ENCODE data around the gene NBPF1. TPM values are rescaled to one million over a fixed set of nuclear protein-coding genes. Genes with fewer than 3 reads are reported as not detected.
"Not testable (repeated sequence)": the region's sequence is repeated elsewhere in the genome, so short reads cannot be mapped to it uniquely, and the experiment has no call there.

The NBPF1 gene
- 10 to 100 TPM in 4 of 6 donors, 1 to 10 TPM in 2; 7.1 to 17.3 (median 13.8) TPM for polyA plus RNA-seq (ENCODE audit: low read depth in 6 of 6)

DNA sequence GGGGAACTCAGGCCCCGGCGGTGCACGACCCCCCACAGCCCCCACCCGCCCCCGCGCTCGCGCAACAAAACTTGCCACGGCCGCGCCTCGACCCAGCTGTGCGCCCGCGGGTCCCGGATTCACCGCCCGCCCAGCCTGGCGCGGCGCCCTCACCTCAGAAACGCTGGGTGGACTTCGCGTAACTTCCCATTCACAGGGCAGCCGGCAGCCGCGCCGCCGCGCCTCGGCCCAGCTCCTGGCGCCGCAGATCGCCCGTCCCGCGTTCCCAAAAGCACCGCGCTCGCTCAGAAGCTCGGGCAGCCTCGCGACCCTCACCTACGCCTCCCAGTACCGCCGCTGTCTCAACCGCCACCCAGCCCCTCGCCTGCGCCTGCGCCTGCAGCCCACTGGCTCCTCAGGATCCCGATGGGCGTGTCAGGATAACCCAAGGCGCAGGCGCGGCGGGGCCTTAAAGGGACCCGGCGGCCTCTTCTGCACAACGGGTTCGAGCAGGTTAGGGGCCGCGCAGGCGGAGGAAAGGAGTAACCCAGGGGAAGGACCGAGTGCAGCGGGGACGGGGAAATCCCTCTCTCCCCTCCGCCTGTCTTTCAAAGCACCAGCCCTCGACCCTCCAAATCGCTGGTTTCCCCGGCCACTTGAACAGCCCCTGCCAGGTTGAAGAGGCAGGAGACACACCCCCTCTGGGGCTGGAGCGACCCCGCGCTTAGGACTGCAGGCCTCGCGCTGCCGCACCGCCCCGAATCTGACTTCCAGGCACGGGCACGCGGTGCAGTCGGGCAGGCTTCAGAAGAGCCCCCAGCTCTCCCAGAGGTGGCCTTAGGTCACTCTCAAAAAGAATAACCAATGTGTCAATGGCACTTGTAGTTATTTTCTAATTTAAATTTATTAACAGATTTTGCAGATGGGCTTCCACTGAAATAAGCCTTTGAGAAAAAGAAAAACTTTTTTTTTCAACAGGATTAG is at the start of gene NBPF1:
TSS of gene NBPF1 (minus strand) at position 380 of the 963 bp plus-strand sequence.
- H3K4me1 Mint-ChIP-seq: no peaks in the 10 kb centered on the region
- no peaks in the 10 kb centered on the region for H3K9me3 Mint-ChIP-seq
- H3K27ac Mint-ChIP-seq: no peak within 1 kb of the TSS
- peak; percentile 86 for DNase-seq
- no peaks in the 10 kb centered on the region for H3K27me3 Mint-ChIP-seq
- no peak within 1 kb of the TSS for H3K4me3 Mint-ChIP-seq
- H3K36me3 Mint-ChIP-seq: no peaks in the 10 kb centered on the region
- ATAC-seq (ENCODE audit: low read depth in 2 of 2): peak; percentile 85 to 87

DNA sequence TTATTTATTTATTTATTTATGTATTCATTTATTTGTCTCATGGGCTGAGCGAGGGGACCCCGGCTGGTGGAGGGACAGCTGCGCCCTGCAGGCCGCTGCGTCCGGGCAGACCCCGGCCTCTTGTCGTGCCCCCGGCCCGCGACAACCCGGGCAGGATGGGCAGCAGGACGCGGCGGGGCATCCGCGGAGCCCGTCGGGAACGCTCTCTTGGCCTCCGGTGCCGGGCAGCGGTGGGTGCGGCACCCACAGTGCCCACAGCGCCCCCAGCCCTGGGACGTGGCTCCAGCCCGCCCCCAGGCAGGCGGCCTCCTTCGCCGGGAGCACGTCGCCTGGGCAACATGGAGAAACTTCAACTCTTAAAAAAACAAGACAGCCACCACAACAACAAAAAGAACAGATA is 44.9 kb upstream of the NBPF1 start:
- H3K36me3 Mint-ChIP-seq; H3K9me3 Mint-ChIP-seq; ATAC-seq (ENCODE audit: low read depth in 2 of 2); DNase-seq; H3K27ac Mint-ChIP-seq; H3K4me3 Mint-ChIP-seq; H3K27me3 Mint-ChIP-seq; H3K4me1 Mint-ChIP-seq: not testable (repeated sequence)

DNA sequence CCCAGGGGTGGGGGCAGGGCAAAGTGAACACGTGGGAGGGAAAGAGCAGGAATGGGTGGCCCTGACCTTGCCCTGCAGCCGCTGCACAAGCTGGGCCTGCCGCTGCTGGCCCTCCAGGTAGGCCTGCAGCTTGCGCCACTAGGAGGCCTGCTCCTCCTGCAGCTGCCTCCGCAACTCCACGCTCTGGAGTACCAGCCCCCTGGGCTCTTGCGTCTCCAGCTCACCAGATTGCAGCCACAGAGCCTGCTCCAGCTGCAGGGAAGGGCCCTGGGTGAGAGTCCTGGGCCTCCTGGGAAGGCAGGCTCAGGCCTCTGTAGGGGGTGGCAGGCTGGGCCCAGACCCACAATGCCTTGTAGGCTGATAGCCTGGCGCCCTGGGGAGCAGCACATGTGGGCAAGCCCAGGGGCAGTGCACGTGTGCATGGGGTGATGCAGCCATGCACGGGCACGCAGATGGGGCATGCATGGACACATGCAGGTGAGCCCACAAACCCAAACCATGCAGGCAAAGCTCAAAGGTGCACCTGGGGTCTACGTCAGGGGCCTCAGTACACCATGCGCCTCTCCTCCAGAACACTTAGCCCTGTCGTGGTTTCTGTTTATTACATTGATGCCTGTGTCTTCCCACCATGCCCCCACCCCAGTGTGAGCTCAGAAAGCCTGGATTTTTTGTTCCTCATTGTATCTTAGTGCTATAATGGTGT is 43.8 kb upstream of the NBPF1 start:
- not testable (repeated sequence) for H3K27me3 Mint-ChIP-seq; DNase-seq; H3K4me1 Mint-ChIP-seq; H3K9me3 Mint-ChIP-seq; H3K27ac Mint-ChIP-seq; H3K4me3 Mint-ChIP-seq; ATAC-seq (ENCODE audit: low read depth in 2 of 2); H3K36me3 Mint-ChIP-seq

DNA sequence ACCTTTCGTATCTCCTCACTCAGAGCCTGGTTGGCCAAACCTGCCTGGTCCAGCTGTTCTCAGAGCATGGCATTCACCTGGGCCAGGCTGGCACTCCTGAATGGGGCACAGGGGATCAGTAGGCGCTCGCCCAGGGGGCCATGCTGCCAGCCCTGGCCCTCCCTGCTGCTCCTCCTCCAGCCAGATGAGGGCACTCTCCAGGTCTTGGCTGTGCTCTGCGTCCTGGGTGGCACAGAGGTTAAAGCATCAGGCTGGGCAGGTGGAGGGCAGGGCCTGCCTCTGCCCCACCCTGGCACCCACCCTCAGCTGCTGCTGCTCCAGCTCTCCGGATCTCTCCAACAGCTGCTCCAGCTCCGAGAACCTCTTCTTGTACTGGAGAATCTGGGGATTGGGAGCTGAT is 43.2 kb upstream of the NBPF1 start:
- not testable (repeated sequence) for H3K9me3 Mint-ChIP-seq, H3K4me1 Mint-ChIP-seq, DNase-seq, H3K36me3 Mint-ChIP-seq, H3K27ac Mint-ChIP-seq, H3K4me3 Mint-ChIP-seq, H3K27me3 Mint-ChIP-seq
- peak; percentile 65 to 74 for ATAC-seq (ENCODE audit: low read depth in 2 of 2)

DNA sequence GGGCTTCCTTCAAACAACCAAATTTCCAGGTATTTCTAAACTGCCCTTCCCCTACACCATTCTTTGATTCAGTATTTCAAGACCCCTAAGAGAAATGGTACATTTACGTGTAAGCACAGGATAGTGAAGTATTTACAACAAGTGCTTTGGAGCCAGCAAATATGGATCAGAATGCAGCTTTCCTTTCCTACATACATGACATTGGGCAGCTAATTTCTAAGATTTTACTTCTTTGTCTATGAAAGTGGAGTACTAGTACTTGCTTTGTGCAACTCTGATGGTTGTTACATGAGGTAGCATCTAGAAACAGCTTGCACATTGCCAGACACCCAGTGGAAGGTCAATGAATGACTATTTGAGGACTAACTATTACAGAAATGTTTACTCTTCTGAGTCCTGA is 38.2 kb upstream of the NBPF1 start:
- not testable (repeated sequence) for H3K9me3 Mint-ChIP-seq; DNase-seq; H3K4me3 Mint-ChIP-seq; H3K4me1 Mint-ChIP-seq; ATAC-seq (ENCODE audit: low read depth in 2 of 2); H3K27me3 Mint-ChIP-seq; H3K36me3 Mint-ChIP-seq; H3K27ac Mint-ChIP-seq

DNA sequence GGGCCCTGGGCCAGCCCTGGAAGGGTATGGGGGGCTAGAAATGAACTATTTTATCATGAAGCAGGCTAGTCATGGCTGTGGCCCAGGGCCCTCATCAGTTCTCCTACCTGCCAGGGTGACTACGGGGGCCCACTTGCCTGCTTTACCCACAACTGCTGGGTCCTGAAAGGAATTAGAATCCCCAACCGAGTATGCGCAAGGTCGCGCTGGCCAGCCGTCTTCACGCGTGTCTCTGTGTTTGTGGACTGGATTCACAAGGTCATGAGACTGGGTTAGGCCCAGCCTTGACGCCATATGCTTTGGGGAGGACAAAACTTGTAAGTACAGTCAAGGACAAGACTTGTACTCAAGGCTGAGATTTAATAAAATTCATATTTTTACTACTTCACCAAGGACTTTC is 36.6 kb upstream of the NBPF1 start:
- not testable (repeated sequence) for H3K4me1 Mint-ChIP-seq; ATAC-seq (ENCODE audit: low read depth in 2 of 2); H3K36me3 Mint-ChIP-seq; DNase-seq; H3K9me3 Mint-ChIP-seq; H3K4me3 Mint-ChIP-seq; H3K27me3 Mint-ChIP-seq; H3K27ac Mint-ChIP-seq

DNA sequence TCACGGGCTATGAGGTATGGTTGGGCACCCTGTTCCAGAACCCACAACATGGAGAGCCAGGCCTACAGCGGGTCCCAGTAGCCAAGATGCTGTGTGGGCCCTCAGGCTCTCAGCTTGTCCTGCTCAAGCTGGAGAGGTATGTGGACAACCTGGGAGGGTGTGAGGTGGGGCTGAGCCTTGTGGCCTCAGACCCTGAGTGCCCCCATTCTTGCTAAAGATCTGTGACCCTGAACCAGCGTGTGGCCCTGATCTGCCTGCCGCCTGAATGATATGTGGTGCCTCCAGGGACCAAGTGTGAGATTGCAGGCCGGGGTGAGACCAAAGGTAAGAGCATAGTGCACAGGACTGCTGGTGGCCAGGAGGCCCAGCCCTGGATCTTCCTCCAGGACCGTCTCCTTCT is 36.0 kb upstream of the NBPF1 start:
- not testable (repeated sequence) for H3K9me3 Mint-ChIP-seq; H3K36me3 Mint-ChIP-seq; H3K27me3 Mint-ChIP-seq; H3K27ac Mint-ChIP-seq; H3K4me3 Mint-ChIP-seq; ATAC-seq (ENCODE audit: low read depth in 2 of 2); DNase-seq; H3K4me1 Mint-ChIP-seq

DNA sequence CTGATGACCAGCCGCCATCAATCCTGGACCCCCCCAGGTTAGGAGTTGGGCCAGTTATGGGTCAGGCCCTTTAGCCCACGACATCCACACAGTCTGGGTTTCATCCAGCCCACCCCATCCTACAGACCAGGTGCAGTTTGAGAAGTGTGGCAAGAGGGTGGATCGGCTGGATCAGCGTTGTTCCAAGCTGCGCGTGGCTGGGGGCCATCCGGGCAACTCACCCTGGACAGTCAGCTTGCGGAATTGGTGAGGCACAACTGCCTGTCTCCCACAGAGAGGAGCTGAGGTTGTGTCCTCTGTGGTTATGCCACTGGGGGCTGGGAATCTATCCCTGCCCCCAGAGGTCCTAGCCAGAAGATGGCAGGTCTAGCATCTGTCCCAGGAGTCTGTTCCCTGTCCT is 35.4 kb upstream of the NBPF1 start:
- H3K4me1 Mint-ChIP-seq; H3K27me3 Mint-ChIP-seq; H3K36me3 Mint-ChIP-seq; ATAC-seq (ENCODE audit: low read depth in 2 of 2); H3K27ac Mint-ChIP-seq; DNase-seq; H3K9me3 Mint-ChIP-seq: not testable (repeated sequence)
- H3K4me3 Mint-ChIP-seq: peak overlapping the region in 2 of 8 donors; percentile 51 to 52

DNA sequence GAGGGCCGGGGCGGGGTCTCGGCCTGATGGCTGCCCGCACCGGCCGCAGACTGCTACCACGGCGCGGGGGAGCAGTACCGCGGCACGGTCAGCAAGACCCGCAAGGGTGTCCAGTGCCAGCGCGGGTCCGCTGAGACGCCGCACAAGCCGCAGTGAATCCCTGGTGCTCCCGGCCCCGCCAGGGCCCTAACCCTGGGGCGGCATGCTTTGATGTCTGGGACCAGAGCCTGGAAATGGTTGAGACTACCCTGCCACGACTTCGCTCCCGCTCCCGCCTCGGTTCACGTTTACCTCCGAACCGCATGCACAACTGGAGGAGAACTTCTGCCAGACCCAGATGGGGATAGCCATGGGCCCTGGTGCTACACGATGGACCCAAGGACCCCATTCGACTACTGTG is 34.9 kb upstream of the NBPF1 start:
- DNase-seq; ATAC-seq (ENCODE audit: low read depth in 2 of 2); H3K9me3 Mint-ChIP-seq; H3K27me3 Mint-ChIP-seq; H3K36me3 Mint-ChIP-seq; H3K27ac Mint-ChIP-seq; H3K4me1 Mint-ChIP-seq: not testable (repeated sequence)
- H3K4me3 Mint-ChIP-seq: peak overlapping the region in 4 of 8 donors; percentile 29 to 55 (median 52)

DNA sequence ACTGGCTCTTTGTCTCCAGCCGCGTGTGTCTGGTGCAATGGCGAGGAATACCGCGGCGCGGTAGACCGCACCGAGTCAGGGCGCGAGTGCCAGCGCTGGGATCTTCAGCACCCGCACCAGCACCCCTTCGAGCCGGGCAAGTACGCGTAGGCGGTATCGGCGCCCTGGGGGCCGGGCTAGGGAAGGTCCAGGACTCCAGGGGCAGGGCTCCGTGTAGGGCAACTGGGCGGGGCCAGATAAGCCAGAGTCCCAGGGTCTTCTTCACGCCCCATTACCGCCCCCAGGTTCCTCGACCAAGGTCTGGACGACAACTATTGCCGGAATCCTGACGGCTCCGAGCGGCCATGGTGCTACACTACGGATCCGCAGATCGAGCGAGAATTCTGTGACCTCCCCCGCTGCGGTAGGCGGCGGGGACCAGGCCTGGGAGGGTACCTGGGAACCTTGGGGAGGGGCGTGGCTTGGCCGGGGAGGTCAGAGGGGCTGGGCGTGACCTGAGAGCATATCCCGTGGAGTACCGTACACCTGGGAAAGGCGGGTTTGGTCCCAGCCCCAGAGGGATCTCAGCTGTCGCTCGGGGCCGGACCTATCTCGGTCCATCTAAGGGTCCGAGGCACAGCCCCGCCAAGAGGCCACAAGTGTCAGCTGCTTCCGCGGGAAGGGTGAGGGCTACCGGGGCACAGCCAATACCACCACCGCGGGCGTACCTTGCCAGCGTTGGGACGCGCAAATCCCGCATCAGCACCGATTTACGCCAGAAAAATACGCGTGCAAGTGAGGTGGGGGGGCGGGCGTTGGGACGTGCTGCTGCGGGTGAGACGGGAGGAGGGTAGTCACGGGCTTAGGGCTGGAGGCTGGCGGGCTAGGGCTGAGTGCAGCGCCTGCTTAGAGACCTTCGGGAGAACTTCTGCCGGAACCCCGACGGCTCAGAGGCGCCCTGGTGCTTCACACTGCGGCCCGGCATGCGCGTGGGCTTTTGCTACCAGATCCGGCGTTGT is 34.1 kb upstream of the NBPF1 start:
- Mint-ChIP-seq H3K4me3 (peak overlapping the region in 7 of 8 donors; percentile 55 to 85 (median 75)), H3K27ac (peak overlapping the region in 1 of 6 donors; percentile 52)
- peak; percentile 32 for DNase-seq
- not testable (repeated sequence) for H3K9me3 Mint-ChIP-seq, H3K27me3 Mint-ChIP-seq, H3K4me1 Mint-ChIP-seq, H3K36me3 Mint-ChIP-seq
- ATAC-seq (ENCODE audit: low read depth in 2 of 2): peak; percentile 11 to 15

DNA sequence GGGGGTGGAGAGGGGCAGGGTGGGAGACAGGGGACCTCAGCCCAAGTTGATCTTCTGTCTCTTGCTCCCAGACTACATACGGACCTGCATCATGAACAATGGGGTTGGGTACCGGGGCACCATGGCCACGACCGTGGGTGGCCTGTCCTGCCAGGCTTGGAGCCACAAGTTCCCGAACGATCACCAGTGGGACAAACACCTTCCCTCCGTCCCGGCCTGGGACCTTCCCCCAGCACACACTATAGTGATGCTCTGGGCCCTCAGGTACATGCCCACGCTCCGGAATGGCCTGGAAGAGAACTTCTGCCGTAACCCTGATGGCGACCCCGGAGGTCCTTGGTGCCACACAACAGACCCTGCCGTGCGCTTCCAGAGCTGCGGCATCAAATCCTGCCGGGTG is 33.4 kb upstream of the NBPF1 start:
- H3K4me3 Mint-ChIP-seq: peak overlapping the region in 3 of 8 donors; percentile 46 to 72 (median 68)
- H3K4me1 Mint-ChIP-seq; H3K27me3 Mint-ChIP-seq; ATAC-seq (ENCODE audit: low read depth in 2 of 2); H3K36me3 Mint-ChIP-seq; H3K9me3 Mint-ChIP-seq; H3K27ac Mint-ChIP-seq; DNase-seq: not testable (repeated sequence)

DNA sequence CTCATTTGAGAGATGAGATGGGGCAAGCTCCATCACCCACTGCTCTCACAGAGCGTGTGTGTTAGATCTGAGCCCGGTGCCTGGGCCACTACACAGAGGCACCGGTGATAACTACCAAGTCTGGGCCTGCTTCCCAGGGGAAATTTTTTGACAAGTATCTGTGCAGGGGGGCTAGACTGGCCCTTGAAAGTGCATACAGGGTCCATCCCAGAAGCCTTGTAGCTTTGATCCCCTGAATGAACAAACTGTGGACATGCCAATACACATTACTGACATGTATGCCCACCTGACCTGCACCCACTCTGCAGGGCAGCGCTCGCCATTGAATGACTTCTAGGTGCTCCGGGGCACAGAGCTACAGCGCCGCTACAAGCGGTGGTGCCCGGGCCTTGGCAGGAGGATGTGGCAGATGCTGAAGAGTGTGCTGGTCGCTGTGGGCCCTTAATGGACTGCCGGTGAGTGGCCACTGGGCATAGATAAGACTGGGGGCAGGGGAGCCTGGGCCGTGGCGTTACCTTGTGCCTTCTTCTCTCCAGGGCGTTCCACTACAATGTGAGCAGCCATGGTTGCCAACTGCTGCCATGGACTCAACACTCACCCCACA is 32.8 kb upstream of the NBPF1 start:
- H3K4me1 Mint-ChIP-seq; DNase-seq; ATAC-seq (ENCODE audit: low read depth in 2 of 2); H3K9me3 Mint-ChIP-seq; H3K27me3 Mint-ChIP-seq; H3K36me3 Mint-ChIP-seq: not testable (repeated sequence)
- peak overlapping the region in 6 of 8 donors; percentile 30 to 72 (median 62) for H3K4me3 Mint-ChIP-seq
- peak overlapping the region in 4 of 6 donors; percentile 8 to 64 (median 38) for H3K27ac Mint-ChIP-seq

All from naive B cell (primary cell).